B cell (primary cell): ENCODE results near the gene HIPK4. TPM values are rescaled to one million over a fixed set of nuclear protein-coding genes. Genes with fewer than 3 reads are reported as not detected.

Experiments used
- ATAC-seq: fragments of 200-7000 bp; cut with Tn5 transposase; one replicate; pipeline ENCODE4 v1.10.0; 2021; ENCODE audit warnings: low read depth, mild to moderate bottlenecking, moderate number of reproducible peaks, moderate library complexity
- CTCF ChIA-PET: fragments of 350-600 bp; sonication (Branson Sonifier 250); formaldehyde crosslinking; loops from one replicate; lab custom pipeline; 2021; ENCODE audit warnings: antibody characterized with exemption, inconsistent platforms; lab: Charles Lee
- POLR2A ChIA-PET: fragments of 350-600 bp; sonication (Branson Sonifier 250); formaldehyde crosslinking; loops from one replicate; lab custom pipeline; 2021; ENCODE audit warnings: antibody characterized with exemption; lab: Charles Lee
- DNase-seq: peaks from one replicate; pipeline ENCODE4 v3.0.0; 2013
- H2AFZ ChIP-seq: 2 replicates; pipeline ENCODE4 v1.6.1; 2012; ENCODE audit warnings: mild to moderate bottlenecking, low read depth, low read length; ENCODE audit not compliant: insufficient read depth, poor library complexity, severe bottlenecking
- H3K27ac ChIP-seq, 2 donors: 1 replicate in 1 of 2; 2 replicates in 1 of 2; pipeline ENCODE4 v1.5.1; 2012 to 2013; ENCODE audit warnings: low read length in 2 of 2, mild to moderate bottlenecking in 2 of 2, moderate library complexity in 1 of 2
- H3K27me3 ChIP-seq, 4 experiments: fragments of 200-600 bp in 1 of 4; sonication (generic) in 1 of 4; replicated peaks in 1 of 4; 1 replicate in 2 of 4; 2 replicates in 2 of 4; pipeline versions ENCODE4 v1.6.1 to v1.7.0; 2013 to 2016; ENCODE audit warnings: low read length in 3 of 4, mild to moderate bottlenecking in 2 of 4, mixed read lengths in 1 of 4, moderate library complexity in 1 of 4; ENCODE audit not compliant: insufficient read depth in 4 of 4, control insufficient read depth in 3 of 4; ENCODE audit errors: control extremely low read depth in 1 of 4
- H3K36me3 ChIP-seq, 2 experiments: replicated peaks in 1 of 2; 1 replicate in 1 of 2; 2 replicates in 1 of 2; pipeline versions ENCODE4 v1.6.1 to v1.7.1; 2013; ENCODE audit warnings: low read length in 1 of 2; ENCODE audit not compliant: insufficient read depth in 2 of 2, control insufficient read depth in 1 of 2; ENCODE audit errors: control extremely low read depth in 1 of 2, extremely low read depth in 1 of 2
- H3K4me1 ChIP-seq, 2 donors: fragments of 200-600 bp in 1 of 2; sonication (generic) in 1 of 2; 1 replicate in 1 of 2; 2 replicates in 1 of 2; pipeline versions ENCODE4 v1.5.1 to v1.6.1; 2013 to 2017; ENCODE audit warnings: low read length in 2 of 2; ENCODE audit not compliant: control insufficient read depth in 2 of 2, insufficient read depth in 2 of 2
- H3K4me2 ChIP-seq: replicated peaks from 2 replicates; pipeline ENCODE3; 2012; ENCODE audit warnings: mild to moderate bottlenecking, low read depth, low read length; ENCODE audit not compliant: poor library complexity, severe bottlenecking
- H3K4me3 ChIP-seq, 5 experiments: fragments of 200-600 bp in 1 of 5; sonication (generic) in 1 of 5; 1 replicate in 3 of 5; 2 replicates in 2 of 5; pipeline versions ENCODE4 v1.5.1 to v1.7.0; 2011 to 2016; ENCODE audit warnings: low read length in 4 of 5, mild to moderate bottlenecking in 4 of 5, low read depth in 2 of 5, control low read depth in 1 of 5, moderate library complexity in 1 of 5; ENCODE audit not compliant: insufficient read depth in 1 of 5; ENCODE audit errors: control extremely low read depth in 1 of 5, extremely low read depth in 1 of 5
- H3K79me2 ChIP-seq: fragments of 200-600 bp; sonication (generic); one replicate; pipeline ENCODE4 v1.6.0; 2016; ENCODE audit warnings: low read length; ENCODE audit not compliant: control insufficient read depth, insufficient read depth
- H3K9ac ChIP-seq: fragments of 200-600 bp; sonication (generic); 2 replicates; pipeline ENCODE4 v1.6.1; 2017; ENCODE audit warnings: mild to moderate bottlenecking, low read length, moderate library complexity
- H3K9me3 ChIP-seq, 3 donors: one replicate each; pipeline versions ENCODE4 v1.6.1 to v1.7.1; 2013; ENCODE audit warnings: low read length in 2 of 3; ENCODE audit not compliant: control insufficient read depth in 2 of 3, insufficient read depth in 1 of 3; ENCODE audit errors: control extremely low read depth in 1 of 3
- H4K20me1 ChIP-seq: 2 replicates; pipeline ENCODE4 v1.6.0; 2012; ENCODE audit warnings: mild to moderate bottlenecking, low read length; ENCODE audit not compliant: insufficient read depth, control insufficient read depth, poor library complexity, severe bottlenecking
- H3K27ac Mint-ChIP-seq: one replicate; pipeline ENCODE4 v1.8.0; 2021; ENCODE audit warnings: mixed read lengths
- H3K27me3 Mint-ChIP-seq: one replicate; pipeline ENCODE4 v1.8.0; 2021; ENCODE audit warnings: mixed read lengths
- H3K4me1 Mint-ChIP-seq: one replicate; pipeline ENCODE4 v1.8.0; 2021; ENCODE audit warnings: mixed read lengths
- H3K4me3 Mint-ChIP-seq: one replicate; pipeline ENCODE4 v1.8.0; 2021; ENCODE audit warnings: mixed read lengths
- H3K9me3 Mint-ChIP-seq: one replicate; pipeline ENCODE4 v1.8.0; 2022; ENCODE audit warnings: mixed read lengths; ENCODE audit not compliant: insufficient read depth
- EZH2 ChIP-seq: IDR thresholded peaks from 2 replicates; pipeline ENCODE4 v1.6.1; 2012; ENCODE audit warnings: borderline replicate concordance, low read depth, mild to moderate bottlenecking, moderate library complexity, low read length; ENCODE audit not compliant: insufficient read depth, poor library complexity, severe bottlenecking
- WGBS: methylation state at CpG from one replicate; pipeline ENCODE4 v1.1.5; 2013; ENCODE audit warnings: missing lambda C conversion rate; ENCODE audit not compliant: insufficient coverage; 5-methylcytosine and 5-hydroxymethylcytosine counted together
- intact Hi-C: fragments of 100-400 bp; cut with micrococcal nuclease; formaldehyde crosslinking; loops from one replicate; pipeline ENCODE4 v1.10.0; 2022
- polyA plus RNA-seq: library from polyadenylated mRNA; depleted of rRNA; stranded (reverse); fragments of >200 nt; gene quantifications from 2 replicates; pipeline ENCODE4 v1.2.3, GENCODE V29; 2012
- total RNA-seq, 2 donors: library from RNA; stranded (reverse); fragments of 120-200 nt in 1 of 2; gene quantifications; 1 replicate in 1 of 2; 2 replicates in 1 of 2; pipeline versions ENCODE4 v1.2.3 to v1.2.4, GENCODE V29; 2013 to 2022
- TF ChIP-seq, protein P1 (sequence below): fragments of 200-600 bp; IDR thresholded peaks from one replicate; pipeline ENCODE4 v1.8.0; 2022; ENCODE audit warnings: antibody characterized with exemption, mild to moderate bottlenecking

HIPK4 gene
- total and polyA plus RNA-seq, 2 donors (not counting 1 experiment from before 2014, with no cell fraction given) = 0.04 to 0.20 TPM

DNA sequence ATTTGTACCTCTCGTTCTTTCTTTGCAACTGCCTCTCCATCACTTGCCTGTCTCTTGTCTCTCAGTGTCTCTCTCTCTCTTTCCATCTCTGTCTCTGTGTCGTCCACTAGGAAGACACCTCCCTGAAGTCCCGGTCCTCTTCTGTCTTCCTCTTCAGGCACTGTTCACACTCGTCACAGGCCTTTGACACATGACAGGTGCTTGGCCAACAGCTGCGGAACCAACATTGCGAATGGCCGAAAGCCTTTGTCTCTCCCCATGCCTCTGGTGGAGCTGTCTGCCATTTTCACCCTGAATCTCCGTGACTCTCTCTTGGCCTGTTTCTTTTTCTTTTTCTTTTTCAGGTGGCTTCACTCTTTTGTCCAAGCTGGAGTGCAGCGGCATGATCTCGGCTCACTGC is 2.8 kb downstream of the HIPK4 start:
- ChIA-PET CTCF (no interaction called here), POLR2A (no interaction called here)
- ATAC-seq (no peak), DNase-seq (no peak)
- Histone ChIP-seq H4K20me1 (no peaks in the 10 kb centered on the region), H3K4me1 (no peaks in the 10 kb centered on the region), H3K9me3 (no peaks in the 10 kb centered on the region), H3K27ac (no peak overlapping the region), H3K9ac (no peak overlapping the region), H2AFZ (no peak overlapping the region), H3K4me3 (no peak overlapping the region), H3K79me2 (no peaks in the 10 kb centered on the region), H3K4me2 (no peak overlapping the region), H3K36me3 (no peaks in the 10 kb centered on the region), H3K27me3 (peaks cover 0 to 3% (median 0%) of the 10 kb centered on the region in 4 experiments)
- no peaks in the 10 kb centered on the region for H3K4me1 Mint-ChIP-seq
- intact Hi-C loops = no loop called here
- H3K27me3 Mint-ChIP-seq = no peaks in the 10 kb centered on the region
- no peak for TF ChIP-seq EZH2
- TF ChIP-seq, protein P1, sequence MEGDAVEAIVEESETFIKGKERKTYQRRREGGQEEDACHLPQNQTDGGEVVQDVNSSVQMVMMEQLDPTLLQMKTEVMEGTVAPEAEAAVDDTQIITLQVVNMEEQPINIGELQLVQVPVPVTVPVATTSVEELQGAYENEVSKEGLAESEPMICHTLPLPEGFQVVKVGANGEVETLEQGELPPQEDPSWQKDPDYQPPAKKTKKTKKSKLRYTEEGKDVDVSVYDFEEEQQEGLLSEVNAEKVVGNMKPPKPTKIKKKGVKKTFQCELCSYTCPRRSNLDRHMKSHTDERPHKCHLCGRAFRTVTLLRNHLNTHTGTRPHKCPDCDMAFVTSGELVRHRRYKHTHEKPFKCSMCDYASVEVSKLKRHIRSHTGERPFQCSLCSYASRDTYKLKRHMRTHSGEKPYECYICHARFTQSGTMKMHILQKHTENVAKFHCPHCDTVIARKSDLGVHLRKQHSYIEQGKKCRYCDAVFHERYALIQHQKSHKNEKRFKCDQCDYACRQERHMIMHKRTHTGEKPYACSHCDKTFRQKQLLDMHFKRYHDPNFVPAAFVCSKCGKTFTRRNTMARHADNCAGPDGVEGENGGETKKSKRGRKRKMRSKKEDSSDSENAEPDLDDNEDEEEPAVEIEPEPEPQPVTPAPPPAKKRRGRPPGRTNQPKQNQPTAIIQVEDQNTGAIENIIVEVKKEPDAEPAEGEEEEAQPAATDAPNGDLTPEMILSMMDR = no peak
- WGBS = 96% methylated on average over 10 of the region's 10 CpGs
- H3K27ac Mint-ChIP-seq = no peak overlapping the region
- H3K9me3 Mint-ChIP-seq = no peaks in the 10 kb centered on the region
- H3K4me3 Mint-ChIP-seq = no peak overlapping the region

GRCh38 chr19:40383668-40384248 is 6.2 kb downstream of the HIPK4 start:
- Histone ChIP-seq H3K27ac (no peak overlapping the region), H2AFZ (no peak overlapping the region), H3K4me3 (no peak overlapping the region), H3K9me3 (no peaks in the 10 kb centered on the region), H3K79me2 (no peaks in the 10 kb centered on the region), H3K27me3 (peaks cover 0 to 3% (median 0%) of the 10 kb centered on the region in 4 experiments), H4K20me1 (no peaks in the 10 kb centered on the region), H3K36me3 (no peaks in the 10 kb centered on the region), H3K4me2 (no peak overlapping the region), H3K9ac (no peak overlapping the region), H3K4me1 (no peaks in the 10 kb centered on the region)
- DNase-seq (no peak), ATAC-seq (no peak)
- Mint-ChIP-seq H3K27ac (no peak overlapping the region), H3K9me3 (no peaks in the 10 kb centered on the region), H3K27me3 (no peaks in the 10 kb centered on the region), H3K4me1 (no peaks in the 10 kb centered on the region), H3K4me3 (no peak overlapping the region)
- intact Hi-C loops = no loop called here
- ChIA-PET POLR2A (no interaction called here), CTCF (no interaction called here)
- TF ChIP-seq, protein P1 = no peak
- TF ChIP-seq EZH2 = no peak
- WGBS = 92% methylated on average over 27 of the region's 28 CpGs
